HG02938 (cell line): ENCODE data around the gene CRELD2.

Experiments
- ATAC-seq: cut with Tn5 transposase; IDR thresholded peaks from one replicate; pipeline ENCODE4 v1.9.1; 2021; ENCODE audit warnings: mild to moderate bottlenecking, moderate library complexity; ENCODE audit not compliant: unreplicated experiment

CRELD2 gene

GRCh38 chr22:49910229-49911155 lies 7.9 kb upstream of the CRELD2 start:
- no peak for ATAC-seq

- no peak for ATAC-seq
These were observed 6.4 kb upstream of the CRELD2 start for GRCh38 chr22:49911881-49912625.

- no peak for ATAC-seq
These were observed 5.4 kb upstream of the CRELD2 start for GRCh38 chr22:49913026-49913425.

- no peak for ATAC-seq
These were observed 5.0 kb upstream of the CRELD2 start for GRCh38 chr22:49913446-49913845.

GRCh38 chr22:49914256-49914655 lies 4.2 kb upstream of the CRELD2 start:
- no peak for ATAC-seq

- ATAC-seq, result no peak
These were observed 2.8 kb upstream of the CRELD2 start for GRCh38 chr22:49915610-49916009.

- ATAC-seq, result no peak
These were observed 1.6 kb upstream of the CRELD2 start for GRCh38 chr22:49916831-49917230.

GRCh38 chr22:49918911-49919881 lies 762 bp downstream of the CRELD2 start:
- no peak for ATAC-seq

- no peak for ATAC-seq
These were observed 2.4 kb downstream of the CRELD2 start for GRCh38 chr22:49920859-49921258.

- ATAC-seq, result no peak
These were observed 3.3 kb downstream of the CRELD2 start for GRCh38 chr22:49921508-49922278.

- no peak for ATAC-seq
These were observed 4.0 kb downstream of the CRELD2 start for GRCh38 chr22:49922484-49922883.

- no peak for ATAC-seq
These were observed 4.5 kb downstream of the CRELD2 start for GRCh38 chr22:49922926-49923325.

- no peak for ATAC-seq
These were observed 5.0 kb downstream of the CRELD2 start for GRCh38 chr22:49923445-49923844.

- no peak for ATAC-seq
These were observed 5.8 kb downstream of the CRELD2 start for GRCh38 chr22:49924113-49924833.

- no peak for ATAC-seq
These were observed 7.2 kb downstream of the CRELD2 start for GRCh38 chr22:49925525-49926128.

GRCh38 chr22:49926916-49927315 lies 8.5 kb downstream of the CRELD2 start:
- ATAC-seq, result no peak

GRCh38 chr22:49927483-49928184 lies 9.2 kb downstream of the CRELD2 start:
- no peak for ATAC-seq

GRCh38 chr22:49928185-49928495 lies 9.7 kb downstream of the CRELD2 start:
- no peak for ATAC-seq
